ENCODE data around the gene FAM229B. TPM values are rescaled to one million over a fixed set of nuclear protein-coding genes. Genes with fewer than 3 reads are reported as not detected.

Gene FAM229B
- total RNA-seq, 1 donor = 19.2 TPM

DNA sequence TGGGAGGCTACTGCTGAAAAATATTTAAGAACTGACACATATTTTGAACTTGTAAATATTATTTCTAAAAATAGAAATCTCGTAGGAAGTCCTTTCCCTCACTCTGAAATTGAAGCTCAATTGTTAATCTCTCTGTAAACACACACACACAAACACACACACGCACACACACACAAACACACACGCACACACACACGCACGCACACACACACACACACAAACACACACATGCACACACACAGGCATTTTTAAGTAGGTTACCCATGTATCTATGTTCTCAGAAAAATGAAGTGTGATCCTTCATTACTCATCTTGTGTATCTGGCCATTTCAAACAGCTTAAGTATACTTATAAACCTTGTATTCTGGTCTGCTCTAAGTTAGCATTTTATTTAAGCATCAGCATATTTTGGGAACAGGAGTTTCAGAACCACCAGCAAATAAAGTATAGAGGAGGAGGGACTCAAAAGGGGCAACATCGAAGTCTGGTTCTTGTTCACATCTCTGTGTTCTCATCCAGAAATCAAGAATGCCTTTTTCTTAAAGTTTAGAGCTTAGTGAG is 21.9 kb upstream of the FAM229B start:
- TF ChIP-seq, protein P1, sequence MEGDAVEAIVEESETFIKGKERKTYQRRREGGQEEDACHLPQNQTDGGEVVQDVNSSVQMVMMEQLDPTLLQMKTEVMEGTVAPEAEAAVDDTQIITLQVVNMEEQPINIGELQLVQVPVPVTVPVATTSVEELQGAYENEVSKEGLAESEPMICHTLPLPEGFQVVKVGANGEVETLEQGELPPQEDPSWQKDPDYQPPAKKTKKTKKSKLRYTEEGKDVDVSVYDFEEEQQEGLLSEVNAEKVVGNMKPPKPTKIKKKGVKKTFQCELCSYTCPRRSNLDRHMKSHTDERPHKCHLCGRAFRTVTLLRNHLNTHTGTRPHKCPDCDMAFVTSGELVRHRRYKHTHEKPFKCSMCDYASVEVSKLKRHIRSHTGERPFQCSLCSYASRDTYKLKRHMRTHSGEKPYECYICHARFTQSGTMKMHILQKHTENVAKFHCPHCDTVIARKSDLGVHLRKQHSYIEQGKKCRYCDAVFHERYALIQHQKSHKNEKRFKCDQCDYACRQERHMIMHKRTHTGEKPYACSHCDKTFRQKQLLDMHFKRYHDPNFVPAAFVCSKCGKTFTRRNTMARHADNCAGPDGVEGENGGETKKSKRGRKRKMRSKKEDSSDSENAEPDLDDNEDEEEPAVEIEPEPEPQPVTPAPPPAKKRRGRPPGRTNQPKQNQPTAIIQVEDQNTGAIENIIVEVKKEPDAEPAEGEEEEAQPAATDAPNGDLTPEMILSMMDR (IDR thresholded peaks at IDR 0.05; ENCODE audit: insufficient read depth, low read length) = no peak
- no peak for DNase-seq (ENCODE audit: low read depth)
- no peak overlapping the region for H3K4me3 ChIP-seq (ENCODE audit: low read depth, low read length)

DNA sequence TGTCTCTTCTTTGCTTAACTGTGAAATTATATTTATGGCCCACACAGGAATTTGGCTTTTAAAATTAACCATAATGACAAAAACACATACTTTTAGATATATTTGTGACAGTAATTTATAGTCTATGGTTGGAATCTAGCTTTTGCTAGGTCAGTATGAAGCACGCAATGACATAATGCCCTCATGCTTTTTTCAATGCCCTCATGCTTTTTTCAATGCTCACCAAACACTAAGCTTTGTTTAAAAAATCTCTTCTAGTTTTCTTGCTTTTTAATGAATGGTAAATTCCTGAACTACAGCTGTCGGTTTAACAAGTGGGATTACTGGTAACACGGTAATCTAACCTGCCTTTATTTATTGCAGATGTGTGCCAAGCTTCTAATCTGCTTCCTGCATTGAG is 20.8 kb upstream of the FAM229B start:
- no peak overlapping the region for H3K4me3 ChIP-seq (ENCODE audit: low read depth, low read length)
- DNase-seq (ENCODE audit: low read depth) = no peak
- TF ChIP-seq, protein P1 (IDR thresholded peaks at IDR 0.05; ENCODE audit: insufficient read depth, low read length) = no peak

DNA sequence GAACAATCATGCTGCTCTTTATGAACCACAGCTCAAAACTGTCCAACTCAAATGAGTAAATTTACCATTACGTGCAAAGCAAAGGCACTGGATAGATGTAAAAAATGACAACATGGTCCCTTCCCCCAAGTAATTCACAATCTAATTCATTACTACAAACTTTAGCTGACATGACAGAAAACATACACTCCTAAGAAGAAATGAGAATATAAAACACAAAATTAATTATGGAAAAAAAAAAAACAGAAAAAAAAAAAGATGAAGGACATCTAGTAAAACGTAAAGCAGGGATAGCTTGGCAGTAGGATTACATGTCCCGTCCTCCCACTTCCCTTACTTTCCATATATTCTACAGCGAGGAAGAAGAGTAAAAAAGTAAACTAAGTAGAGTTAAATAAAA is 5.8 kb upstream of the FAM229B start:
- no peak for DNase-seq (ENCODE audit: low read depth)
- TF ChIP-seq, protein P1 (IDR thresholded peaks at IDR 0.05; ENCODE audit: insufficient read depth, low read length) = no peak
- no peak overlapping the region for H3K4me3 ChIP-seq (ENCODE audit: low read depth, low read length)

DNA sequence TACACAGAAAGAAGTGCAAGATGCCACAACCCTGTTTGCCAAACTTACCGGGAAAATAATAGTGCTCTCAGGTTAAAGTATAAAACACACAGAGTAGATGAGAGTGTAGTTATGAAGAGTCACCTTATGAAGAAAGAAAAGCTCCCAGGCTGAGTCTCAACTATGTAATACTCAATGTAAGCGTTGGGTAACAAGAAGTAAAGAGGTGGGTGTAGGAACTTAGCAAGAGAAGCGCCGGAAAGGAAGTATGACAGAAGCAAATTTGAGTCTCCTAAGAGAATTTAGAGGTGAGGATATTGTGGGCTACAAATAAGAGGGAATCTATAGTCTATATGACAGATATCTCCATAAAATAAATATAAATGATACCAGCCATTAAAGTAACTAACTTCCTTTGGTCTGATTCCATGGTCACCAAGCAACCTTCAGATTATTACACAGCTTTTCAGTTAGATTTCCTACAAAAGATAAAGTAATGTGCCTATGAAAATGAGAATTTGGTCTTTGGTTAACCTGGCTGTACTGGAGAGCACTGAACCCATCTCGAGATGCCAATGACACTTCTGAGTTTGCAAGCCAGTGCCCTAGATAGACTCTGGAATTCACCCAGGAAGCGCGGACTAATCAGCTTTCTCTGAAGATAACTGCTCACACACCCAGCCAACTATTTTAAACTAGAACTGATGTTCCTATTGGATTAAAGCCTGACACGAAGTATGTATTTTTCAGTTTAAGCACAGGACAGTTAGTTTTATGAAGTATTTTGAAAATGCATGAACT is 1.9 kb upstream of the FAM229B start:
- TF ChIP-seq, protein P1 (IDR thresholded peaks at IDR 0.05; ENCODE audit: insufficient read depth, low read length) = no peak
- H3K4me3 ChIP-seq (ENCODE audit: low read depth, low read length) = no peak overlapping the region
- peak; percentile 26 for DNase-seq (ENCODE audit: low read depth)

DNA sequence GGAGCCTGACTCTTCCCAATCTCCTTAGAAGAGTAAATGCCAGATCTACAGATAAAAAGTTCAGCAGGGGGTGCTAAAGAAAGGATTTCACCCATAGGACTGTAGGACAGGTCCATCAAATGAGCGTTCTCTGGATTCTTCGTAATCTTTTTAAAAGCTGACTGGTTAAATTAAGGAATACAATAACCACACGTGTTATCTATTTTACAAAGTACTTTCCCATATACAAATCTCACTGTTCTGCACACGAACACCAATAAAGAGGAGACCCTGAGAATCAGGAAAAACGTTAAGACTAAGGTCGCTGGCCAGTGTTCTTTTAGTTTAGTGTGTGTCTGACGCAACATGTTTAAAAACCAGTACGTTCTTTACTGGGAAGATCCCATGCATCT is 651 bp upstream of the FAM229B start:
- peak; percentile 62 for DNase-seq (ENCODE audit: low read depth)
- peak overlapping the region; percentile 83 for H3K4me3 ChIP-seq (ENCODE audit: low read depth, low read length)
- TF ChIP-seq, protein P1 (IDR thresholded peaks at IDR 0.05; ENCODE audit: insufficient read depth, low read length) = peak; percentile 21

DNA sequence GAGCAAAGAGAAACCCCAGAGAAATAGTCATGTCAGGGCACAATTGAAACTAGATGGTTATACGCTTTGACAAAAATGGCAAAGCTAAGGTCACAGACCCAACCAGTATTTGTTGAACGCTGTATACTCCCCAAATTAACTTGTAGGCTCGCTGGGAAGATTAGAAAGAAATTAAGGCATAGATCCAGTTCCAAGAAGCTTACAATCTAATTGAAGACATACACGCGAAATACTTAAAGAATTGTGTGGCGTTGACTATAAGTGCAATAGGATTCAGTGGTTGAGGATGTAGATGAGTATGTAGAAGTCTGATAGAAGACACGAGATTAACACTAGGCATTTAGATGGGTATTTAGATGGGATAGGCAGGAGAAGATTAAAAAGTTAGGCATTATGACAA is 525 bp downstream of the FAM229B start:
- H3K4me3 ChIP-seq (ENCODE audit: low read depth, low read length) = peak overlapping the region; percentile 83
- TF ChIP-seq, protein P1 (IDR thresholded peaks at IDR 0.05; ENCODE audit: insufficient read depth, low read length) = no peak
- DNase-seq (ENCODE audit: low read depth) = no peak

Measured in fibroblast of the aortic adventitia (primary cell).